Stimulated activated CD8-positive, alpha-beta memory T cell treated with anti-CD3 and anti-CD28 coated beads, Interleukin-12 subunit alpha, Interleukin-12 subunit beta, amount 100 ng/mL, for 24 hours (primary cell): ENCODE measurements around the gene CCR5AS.
"Not testable (repeated sequence)": the region's sequence is repeated elsewhere in the genome, so short reads cannot be mapped to it uniquely, and the experiment has no call there.

Experiments
- DNase-seq: peaks from one replicate; pipeline ENCODE4 v3.0.0-alpha.2; 2020; ENCODE audit errors: extremely low read depth

The CCR5AS gene

GRCh38 chr3:46405301-46406019, 1.4 kb downstream of the CCR5AS start:
- no peak for DNase-seq

GRCh38 chr3:46402902-46403301, 4.0 kb downstream of the CCR5AS start:
- DNase-seq: not testable (repeated sequence)

GRCh38 chr3:46401579-46401978, 5.3 kb downstream of the CCR5AS start:
- no peak for DNase-seq

GRCh38 chr3:46400846-46401245, 6.0 kb downstream of the CCR5AS start:
- DNase-seq: no peak

GRCh38 chr3:46400000-46400734, 6.7 kb downstream of the CCR5AS start:
- no peak for DNase-seq

GRCh38 chr3:46399557-46399956, 7.3 kb downstream of the CCR5AS start:
- no peak for DNase-seq

- DNase-seq: no peak
Observed at GRCh38 chr3:46399098-46399497, 7.8 kb downstream of the CCR5AS start.

GRCh38 chr3:46398186-46398955, 8.5 kb downstream of the CCR5AS start:
- DNase-seq: no peak

- DNase-seq: no peak
Observed at GRCh38 chr3:46397111-46397510, 9.8 kb downstream of the CCR5AS start.

GRCh38 chr3:46395766-46396530, 10.9 kb downstream of the CCR5AS start:
- DNase-seq: no peak

- no peak for DNase-seq
Observed at GRCh38 chr3:46395210-46395661, 11.6 kb downstream of the CCR5AS start.

GRCh38 chr3:46393554-46394434, 13.1 kb downstream of the CCR5AS start:
- DNase-seq: no peak

GRCh38 chr3:46393011-46393410, 13.9 kb downstream of the CCR5AS start:
- DNase-seq: no peak

- DNase-seq: not testable (repeated sequence)
Observed at GRCh38 chr3:46391526-46391925, 15.3 kb downstream of the CCR5AS start.

- no peak for DNase-seq
Observed at GRCh38 chr3:46389306-46389705, 17.6 kb downstream of the CCR5AS start.

- not testable (repeated sequence) for DNase-seq
Observed at GRCh38 chr3:46388847-46389246, 18.0 kb downstream of the CCR5AS start.

GRCh38 chr3:46386205-46386604, 20.7 kb downstream of the CCR5AS start:
- no peak for DNase-seq

- no peak for DNase-seq
Observed at GRCh38 chr3:46383951-46384330, 22.9 kb downstream of the CCR5AS start.

GRCh38 chr3:46383211-46383950, 23.5 kb downstream of the CCR5AS start:
- DNase-seq: no peak

GRCh38 chr3:46381625-46382024, 25.2 kb downstream of the CCR5AS start:
- DNase-seq: no peak
